ENCODE measurements around the gene PCBP4.

Gene PCBP4

GRCh38 chr3:51967384-51968169, at the start of gene PCBP4:
PCBP4 (minus strand) TSS chr3:51967454; CDS start chr3:51961240, 6,214 bp downstream.
- DNase-seq (ENCODE audit: low read depth in 2 of 2), result no peak

DNA sequence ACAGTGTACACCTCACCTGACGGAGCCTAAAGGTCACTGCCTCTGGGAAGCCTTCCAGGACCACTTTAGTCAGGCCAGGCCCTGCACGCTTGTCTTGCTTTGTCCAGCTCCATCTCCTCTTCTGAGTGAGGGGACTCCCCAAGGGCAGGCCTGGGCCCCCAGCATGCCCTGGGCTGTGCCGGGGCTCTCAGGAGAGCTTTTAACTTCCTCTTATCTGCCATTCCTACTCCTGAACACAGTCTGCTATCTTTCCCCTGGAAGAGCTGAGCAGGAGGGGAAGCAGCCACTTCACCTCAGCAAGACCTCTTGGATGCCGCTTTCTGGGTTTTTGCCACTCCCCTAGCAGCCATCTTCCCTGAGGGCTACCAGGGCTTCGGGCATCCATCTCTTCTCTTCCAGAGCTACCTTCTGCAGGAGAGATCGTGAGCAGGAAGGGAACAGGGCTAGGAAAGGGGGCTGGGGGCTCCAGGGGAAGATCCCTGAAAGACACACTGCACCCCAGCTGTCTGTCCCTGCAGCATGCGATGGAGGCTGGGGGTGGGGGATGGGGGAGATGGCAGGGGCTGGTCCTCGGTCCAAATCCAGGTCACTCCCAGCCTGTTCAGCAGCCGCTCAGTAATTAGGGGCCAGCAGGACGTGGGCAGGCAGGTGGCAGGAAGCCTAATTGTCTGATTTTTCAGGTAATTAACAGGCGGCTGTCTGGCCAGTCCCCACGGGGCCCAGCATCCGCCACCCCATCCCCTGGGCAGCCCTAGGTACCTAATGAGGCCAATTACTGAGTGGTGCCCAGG, 48.4 kb upstream of the PCBP4 start:
- DNase-seq (ENCODE audit: low read depth in 2 of 2), result no peak

DNA sequence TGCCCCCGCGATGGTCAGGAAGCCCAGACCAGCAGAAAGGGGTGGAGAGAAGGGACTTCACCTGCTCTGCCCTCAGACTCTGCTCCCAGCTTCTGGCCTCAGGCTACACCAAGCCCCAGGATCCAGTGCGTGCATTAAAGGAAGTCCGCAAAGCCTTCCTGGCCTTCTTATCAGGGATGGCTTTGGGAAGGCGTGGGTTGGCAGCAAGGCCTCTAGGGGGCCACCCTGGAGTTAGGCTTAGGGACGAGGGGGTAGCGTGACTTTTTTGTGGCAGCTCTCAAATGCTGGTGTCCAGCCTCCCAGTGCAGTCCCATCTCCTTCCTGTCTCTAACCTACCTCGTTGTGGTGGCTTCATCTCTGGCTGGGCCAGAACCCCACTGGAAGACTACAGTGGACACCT, 47.4 kb upstream of the PCBP4 start:
- DNase-seq (ENCODE audit: low read depth in 2 of 2), result no peak

DNA sequence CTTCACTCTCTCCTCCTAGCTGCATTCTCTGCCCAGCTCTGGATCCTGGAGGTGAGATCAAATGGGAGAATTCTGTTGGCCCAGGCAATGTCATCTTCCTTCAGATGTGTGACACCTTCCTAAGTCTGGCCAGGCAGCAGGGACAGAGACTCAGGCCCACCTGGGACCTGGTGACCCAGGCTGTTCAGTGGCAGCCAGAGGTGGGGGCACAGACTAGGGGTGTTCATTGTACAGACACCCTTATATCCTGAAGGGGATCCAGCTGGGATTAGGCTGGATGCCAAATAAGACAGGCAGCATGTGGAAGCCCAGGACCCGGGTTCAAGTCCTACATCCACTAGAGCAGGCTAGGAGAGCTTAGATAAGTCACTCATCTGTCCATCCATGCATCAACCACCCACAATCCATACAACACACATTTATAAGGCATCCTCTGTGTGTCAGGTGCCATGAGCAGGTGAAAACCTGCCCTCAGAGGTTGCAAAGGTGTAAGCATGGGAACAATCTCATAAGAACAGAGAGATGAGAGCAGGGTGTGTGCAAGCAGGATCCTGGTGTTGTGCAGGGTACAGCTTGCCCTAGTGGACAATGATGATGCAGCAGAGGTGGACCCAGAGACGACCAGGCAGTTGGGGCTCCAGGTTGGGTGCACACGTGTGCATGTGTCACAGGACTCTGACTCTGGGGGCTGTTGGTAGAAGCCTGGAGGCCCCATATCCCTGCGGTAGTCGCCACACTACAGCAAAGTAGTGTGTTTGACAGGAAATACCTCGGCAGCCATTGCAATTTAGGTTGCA, 46.7 kb upstream of the PCBP4 start:
- no peak for DNase-seq (ENCODE audit: low read depth in 2 of 2)

GRCh38 chr3:52012699-52013098, 45.4 kb upstream of the PCBP4 start:
- no peak for DNase-seq (ENCODE audit: low read depth in 2 of 2)

DNA sequence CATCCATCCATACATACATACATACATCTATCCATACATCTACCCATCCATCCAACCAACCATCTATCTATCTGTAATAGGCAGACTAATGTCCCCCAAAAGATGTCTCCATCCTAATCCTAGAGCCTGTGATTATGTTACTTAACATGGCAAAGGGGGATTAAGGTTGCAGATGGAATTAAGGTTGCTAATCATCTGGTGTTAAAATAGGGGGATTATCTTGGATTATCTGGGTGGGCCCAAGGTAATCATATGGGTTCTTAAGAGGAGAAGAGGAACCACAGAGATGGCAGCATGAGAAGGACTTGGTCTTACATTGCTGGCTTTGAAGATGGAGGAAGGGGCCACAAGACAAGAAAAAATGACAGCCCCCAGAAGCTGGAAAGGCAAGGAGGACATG, 43.2 kb upstream of the PCBP4 start:
- no peak for DNase-seq (ENCODE audit: low read depth in 2 of 2)

DNA sequence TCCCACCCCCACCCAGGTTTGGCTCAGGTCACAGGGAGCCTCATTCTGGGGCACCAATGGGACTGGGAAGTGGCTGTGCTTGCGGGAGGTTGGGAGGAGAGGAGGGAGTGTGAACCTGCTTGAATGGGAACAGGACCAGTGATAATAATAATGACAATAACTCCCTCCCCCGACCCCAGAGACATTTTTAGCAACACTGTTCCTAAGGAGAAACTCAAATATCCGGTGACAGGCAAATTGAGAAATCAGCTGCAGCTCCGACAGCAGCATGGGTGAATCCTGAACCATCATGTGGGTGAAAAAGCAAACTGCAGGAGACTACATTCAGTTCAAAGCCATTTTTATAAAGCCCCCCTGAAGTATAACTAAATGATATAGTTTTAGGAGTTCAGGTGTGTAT, 40.0 kb upstream of the PCBP4 start:
- no peak for DNase-seq (ENCODE audit: low read depth in 2 of 2)

DNA sequence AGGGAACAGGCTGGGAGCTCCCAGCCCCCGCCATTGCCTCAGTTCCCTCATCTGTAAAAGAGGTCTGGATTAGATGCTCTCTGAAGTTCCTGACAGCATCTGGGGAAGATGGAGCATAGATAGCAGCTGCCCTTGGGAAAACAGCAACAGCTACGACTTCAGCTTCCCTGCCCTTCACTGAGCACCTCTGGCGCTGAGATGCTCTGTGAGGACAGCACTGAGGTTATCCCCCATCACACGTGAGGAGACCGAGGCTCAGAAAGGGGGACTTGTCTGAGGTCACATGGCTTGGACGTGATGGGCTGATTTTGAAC, 39.5 kb upstream of the PCBP4 start:
- no peak for DNase-seq (ENCODE audit: low read depth in 2 of 2)

DNA sequence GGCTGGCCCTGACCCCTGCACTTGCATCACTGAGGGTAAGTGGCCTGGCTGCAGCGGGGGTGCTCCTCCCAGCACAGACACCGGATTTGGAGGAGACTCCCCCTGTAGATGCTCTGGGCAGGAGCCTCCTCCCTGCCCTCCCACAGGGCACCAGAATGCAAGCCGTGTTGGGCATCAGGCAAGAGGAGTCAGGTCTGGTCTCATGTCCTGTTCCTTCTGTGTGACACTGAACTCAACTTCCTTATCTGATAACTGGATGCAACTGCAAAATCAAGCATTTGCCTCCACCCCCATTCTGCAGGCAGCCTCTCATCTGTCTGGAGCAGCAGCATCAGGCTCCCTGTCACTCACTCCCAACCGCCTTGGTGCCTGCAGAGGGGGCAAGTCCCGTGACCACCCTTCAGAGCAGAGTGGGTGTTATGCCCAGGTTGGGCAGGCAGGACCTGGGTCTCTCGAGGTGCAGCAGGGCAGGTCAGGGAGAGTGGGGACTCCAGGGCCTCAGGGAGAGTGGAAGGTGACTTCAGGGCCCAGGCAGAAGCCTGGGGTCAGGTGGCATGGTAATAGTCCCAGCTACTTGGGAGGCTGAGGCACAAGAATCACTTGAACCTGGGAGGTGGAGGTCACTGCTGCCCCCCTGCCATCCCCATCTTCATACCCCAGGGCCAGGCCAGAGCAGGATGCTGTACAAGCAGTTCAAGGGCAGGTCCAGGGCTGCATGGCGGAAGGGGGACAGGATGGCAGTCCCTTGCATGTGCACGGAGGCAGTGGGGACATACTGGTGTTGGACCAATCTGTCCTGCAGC, 39.0 kb upstream of the PCBP4 start:
- no peak for DNase-seq (ENCODE audit: low read depth in 2 of 2)

DNA sequence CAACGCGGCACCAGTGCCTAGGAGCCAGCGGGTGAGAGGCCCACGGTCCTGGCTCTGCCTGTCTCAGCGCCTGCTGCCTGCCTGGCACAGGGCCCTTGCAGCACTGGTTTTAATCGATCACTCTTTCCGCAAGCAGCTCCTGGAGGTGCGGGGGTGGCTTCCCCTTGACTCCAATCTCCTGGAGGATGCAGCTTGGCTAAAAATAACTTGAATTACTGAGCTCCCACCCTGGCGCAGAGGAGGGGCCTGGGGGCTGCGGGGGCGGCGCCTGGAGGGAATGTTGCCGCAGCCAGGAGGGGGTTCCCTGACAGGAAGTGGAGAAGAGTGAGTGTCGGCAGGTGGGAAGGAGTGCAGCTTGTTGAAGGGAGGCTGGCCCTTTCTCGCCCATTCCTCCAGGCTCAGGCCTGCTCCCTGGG, 38.3 kb upstream of the PCBP4 start:
- no peak for DNase-seq (ENCODE audit: low read depth in 2 of 2)

DNA sequence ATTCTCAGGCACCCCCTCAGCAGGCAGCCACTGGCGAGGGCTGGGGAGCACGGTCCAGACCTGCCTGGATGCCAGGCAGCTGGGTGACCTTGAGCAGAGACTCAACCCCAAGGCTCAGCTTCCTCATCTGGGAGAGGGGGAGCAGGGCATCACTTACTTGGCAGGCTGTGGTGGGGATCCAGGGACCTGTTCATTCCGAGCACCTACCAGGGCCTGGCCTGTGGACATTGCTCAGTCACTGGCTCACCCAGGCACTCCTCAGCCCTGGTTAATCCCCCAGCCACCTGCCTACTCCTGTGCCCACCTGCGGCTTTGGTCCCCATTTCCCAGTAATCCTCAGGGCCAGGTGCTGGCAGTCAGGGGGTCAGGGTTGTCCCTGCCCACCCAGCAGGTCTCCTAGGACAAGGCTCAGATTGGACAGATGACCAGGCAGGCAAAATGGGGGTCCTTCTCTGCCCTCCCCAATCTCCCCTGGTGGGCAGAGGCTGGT, 37.7 kb upstream of the PCBP4 start:
- no peak for DNase-seq (ENCODE audit: low read depth in 2 of 2)

DNA sequence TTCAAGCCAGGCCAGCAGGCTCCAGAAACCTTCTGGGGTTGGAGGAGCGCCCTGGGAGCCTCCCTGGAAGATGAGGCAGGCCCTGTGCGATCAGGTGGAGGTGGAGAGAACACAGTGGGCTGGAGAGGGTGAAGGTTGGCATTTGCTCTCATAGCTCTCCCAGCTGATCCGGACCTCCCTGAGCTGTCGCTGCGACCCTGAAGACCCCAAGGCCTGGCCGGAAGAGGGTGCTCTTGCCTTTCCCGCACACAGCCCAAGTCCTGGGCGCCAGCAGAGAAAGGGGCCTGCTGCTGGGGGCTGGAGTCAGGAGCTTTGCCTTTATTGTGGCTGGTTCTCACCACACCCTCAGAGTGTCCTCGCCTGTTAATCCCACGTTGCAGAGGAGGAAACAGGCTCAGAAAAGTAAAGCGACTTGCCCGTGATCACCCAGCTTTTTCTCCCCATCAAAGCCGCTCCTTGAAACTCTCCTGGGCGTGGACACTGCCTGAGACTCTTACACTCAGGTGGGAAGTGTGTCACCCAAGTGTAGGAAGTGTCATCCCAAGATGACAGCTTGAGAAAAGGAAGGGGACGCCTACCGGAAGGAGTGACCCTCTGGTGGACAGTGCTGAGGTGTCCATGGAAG, 37.0 kb upstream of the PCBP4 start:
- DNase-seq (ENCODE audit: low read depth in 2 of 2), result no peak

DNA sequence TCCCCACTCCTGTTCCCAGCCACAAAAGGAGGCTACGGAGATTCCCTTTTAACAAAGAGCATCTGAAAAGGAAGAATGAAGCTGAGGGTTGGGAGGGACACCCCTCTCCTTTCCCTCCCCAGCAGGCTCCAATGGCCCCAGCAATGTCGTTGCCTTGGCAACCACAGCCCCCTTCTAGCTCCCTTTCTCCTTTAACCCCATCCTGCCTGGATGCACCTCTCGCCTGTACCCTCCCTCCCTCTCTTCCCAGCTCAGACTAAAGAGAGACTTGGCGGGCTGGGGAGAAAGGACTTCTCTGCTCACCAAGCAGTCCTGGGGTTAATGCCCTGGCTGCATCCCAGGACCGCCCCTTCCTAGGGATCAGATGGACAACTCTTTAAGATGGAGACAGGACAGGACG, 35.5 kb upstream of the PCBP4 start:
- no peak for DNase-seq (ENCODE audit: low read depth in 2 of 2)

GRCh38 chr3:52001443-52001974, 34.3 kb upstream of the PCBP4 start:
- peak; percentile 68 to 78 for DNase-seq (ENCODE audit: low read depth in 2 of 2)

DNA sequence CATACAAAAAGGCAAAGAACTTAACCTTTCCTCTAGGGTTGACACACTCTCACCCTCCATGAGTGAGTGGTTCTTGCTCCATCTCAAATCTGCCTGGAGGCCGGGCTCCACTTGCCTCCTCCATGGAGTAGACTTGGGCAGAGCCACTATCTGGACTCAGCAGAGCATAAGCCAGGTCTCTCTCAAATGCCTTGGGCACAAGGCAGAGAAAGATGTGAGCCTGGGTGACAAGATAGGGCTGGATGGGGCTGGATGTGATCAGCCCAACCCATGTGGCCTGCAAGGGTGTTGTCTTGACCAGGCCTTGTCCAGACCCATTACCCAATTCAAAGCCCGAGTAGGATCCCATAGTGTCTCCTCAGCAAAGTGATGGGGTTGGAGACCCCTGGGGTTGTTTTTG, 32.6 kb upstream of the PCBP4 start:
- no peak for DNase-seq (ENCODE audit: low read depth in 2 of 2)

DNA sequence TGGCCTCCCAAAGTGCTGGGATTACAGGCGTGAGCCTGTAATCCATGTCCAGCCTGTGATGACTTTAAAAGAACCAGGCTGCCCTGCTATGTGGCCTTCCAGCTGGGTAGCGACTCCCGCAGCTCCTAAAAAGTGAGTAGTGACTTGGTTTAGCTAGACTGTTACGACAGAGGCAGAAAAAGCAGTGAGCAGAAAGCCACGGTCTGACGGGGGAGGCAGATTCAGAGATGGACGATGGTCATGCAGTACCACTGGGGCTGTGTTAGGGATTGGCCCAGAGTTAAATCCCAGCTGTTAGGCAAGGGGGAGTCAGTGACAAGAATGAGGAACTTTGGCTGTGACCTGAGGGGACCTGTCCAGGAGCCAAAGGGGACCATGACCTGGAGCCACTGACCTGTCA, 31.5 kb upstream of the PCBP4 start:
- DNase-seq (ENCODE audit: low read depth in 2 of 2), result no peak

DNA sequence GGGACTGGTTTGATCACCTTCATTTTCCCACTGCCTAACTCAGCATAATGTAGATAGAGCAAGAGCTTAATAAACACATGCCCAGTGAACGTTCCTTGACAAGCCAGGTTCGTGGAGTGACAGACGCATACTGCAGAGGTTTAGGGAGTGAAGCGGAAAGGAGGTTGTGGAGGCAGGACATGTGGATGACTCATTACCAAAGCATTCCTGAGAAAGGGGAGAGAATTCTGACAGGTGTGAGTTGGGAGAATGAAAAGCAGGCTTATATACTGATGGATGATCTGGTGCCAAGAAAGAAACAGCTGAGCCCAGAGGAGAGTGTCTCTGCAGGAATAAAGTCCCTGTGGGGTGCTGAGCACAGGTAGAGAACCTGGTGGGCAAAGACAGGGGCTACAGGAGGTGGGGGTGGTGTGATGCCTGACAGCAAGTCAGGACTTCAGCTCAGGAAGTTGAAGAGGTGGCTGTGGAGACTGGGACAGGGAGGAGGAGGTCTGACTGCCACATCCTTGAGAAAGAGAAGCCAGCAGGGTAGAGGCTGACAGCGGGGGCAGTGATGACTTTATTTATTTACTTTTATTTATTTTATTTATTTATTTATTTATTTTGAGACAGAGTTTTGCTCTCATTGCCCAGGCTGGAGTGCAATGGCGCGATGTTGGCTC, 30.8 kb upstream of the PCBP4 start:
- DNase-seq (ENCODE audit: low read depth in 2 of 2), result no peak

DNA sequence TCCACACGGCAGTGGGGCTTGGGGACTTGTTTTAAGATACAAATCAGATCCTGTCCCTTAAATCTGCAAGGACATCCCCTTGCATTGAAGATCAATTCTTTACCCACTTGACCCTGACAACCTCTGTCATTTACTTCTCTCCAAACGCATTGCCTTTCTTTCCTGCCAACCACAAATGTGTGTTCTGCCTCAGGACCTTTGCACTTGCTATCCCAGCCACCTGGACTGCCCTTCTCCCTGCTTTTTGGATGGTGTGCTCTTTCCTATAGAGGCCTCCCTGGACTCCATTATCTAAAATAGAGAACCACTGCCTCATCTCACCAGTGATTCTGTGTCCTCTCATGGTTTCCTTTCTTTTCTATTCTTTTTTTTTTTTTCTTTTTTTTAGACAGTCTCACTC, 29.9 kb upstream of the PCBP4 start:
- DNase-seq (ENCODE audit: low read depth in 2 of 2), result no peak

DNA sequence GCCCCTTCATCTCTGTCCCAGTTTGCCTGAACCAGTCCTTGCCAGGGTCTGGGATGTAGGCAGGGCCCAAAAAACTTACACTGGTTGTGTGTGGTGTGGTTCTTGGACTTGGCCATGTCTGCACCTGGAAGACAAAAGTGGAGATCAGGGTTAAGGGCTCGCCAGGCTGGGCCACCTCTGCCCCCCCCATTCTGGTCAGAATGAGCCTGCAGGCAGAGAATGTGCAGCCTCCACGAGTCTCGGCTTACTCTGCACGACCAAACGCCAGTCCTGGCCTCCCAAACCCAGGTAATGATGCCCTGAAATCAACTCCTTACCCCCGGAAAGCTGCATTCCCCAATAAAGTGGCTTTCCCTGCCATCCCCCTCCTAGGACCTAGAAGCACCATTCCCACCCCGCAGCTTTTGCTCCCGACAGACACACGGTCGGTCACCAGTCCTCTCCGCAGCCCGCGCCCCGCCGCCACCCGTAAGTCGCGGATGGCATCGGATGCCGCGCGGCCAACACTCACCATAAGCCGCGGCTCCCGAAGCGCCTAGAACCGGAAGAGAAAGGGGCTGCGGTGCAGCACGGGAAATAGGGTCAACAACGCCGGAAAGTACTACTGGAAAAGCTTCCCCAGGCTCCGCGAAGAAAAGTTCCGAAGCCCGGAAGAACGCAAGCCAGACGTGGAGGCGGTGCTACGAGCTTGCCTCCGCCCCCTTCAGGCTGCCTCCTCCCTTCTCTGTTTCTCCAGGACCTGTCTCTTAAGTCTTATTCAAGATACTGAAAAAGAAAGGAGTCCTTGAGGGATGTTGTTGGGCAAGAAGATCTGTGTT, 28.3 kb upstream of the PCBP4 start, which contains the start of gene RPL29:
TSS of gene RPL29 (minus strand) at position 550 of the 818 bp plus-strand sequence. CDS start at position 116, 434 bp downstream.
- peak; percentile 87 to 89 for DNase-seq (ENCODE audit: low read depth in 2 of 2)

All from stimulated activated CD4-positive, alpha-beta T cell treated with anti-CD3 and anti-CD28 coated beads, Interleukin-15, amount 100 ng/mL, for 48 hours (primary cell).